IPS DF 4.7 (cell line): ENCODE results near the gene NIN.
"Not testable (repeated sequence)": the region's sequence is repeated elsewhere in the genome, so short reads cannot be mapped to it uniquely, and the experiment has no call there.

Source experiments
- DNase-seq: peaks from one replicate; pipeline ENCODE4 v3.0.0-alpha.2; 2013; ENCODE audit warnings: low spot score; ENCODE audit errors: extremely low read depth

The NIN gene

GRCh38 chr14:50819303-50819702, 11.7 kb downstream of the NIN start:
- DNase-seq = not testable (repeated sequence)

- no peak for DNase-seq
Measured at GRCh38 chr14:50816395-50817047, 14.4 kb downstream of the NIN start.

GRCh38 chr14:50815526-50815925, 15.4 kb downstream of the NIN start:
- not testable (repeated sequence) for DNase-seq

GRCh38 chr14:50815058-50815457, 15.9 kb downstream of the NIN start:
- not testable (repeated sequence) for DNase-seq

- no peak for DNase-seq
Measured at GRCh38 chr14:50814161-50814560, 16.8 kb downstream of the NIN start.

- no peak for DNase-seq
Measured at GRCh38 chr14:50813544-50813863, 17.5 kb downstream of the NIN start.

- no peak for DNase-seq
Measured at GRCh38 chr14:50812856-50813543, 18.0 kb downstream of the NIN start.

GRCh38 chr14:50812180-50812579, 18.8 kb downstream of the NIN start:
- no peak for DNase-seq

GRCh38 chr14:50808053-50808452, 22.9 kb downstream of the NIN start:
- DNase-seq = no peak

GRCh38 chr14:50806241-50806933, 24.6 kb downstream of the NIN start:
- DNase-seq = no peak

- DNase-seq = no peak
Measured at GRCh38 chr14:50805396-50805795, 25.6 kb downstream of the NIN start.

- no peak for DNase-seq
Measured at GRCh38 chr14:50804181-50804721, 26.7 kb downstream of the NIN start.

GRCh38 chr14:50801706-50802105, 29.3 kb downstream of the NIN start:
- DNase-seq = no peak

- no peak for DNase-seq
Measured at GRCh38 chr14:50800032-50800431, 30.9 kb downstream of the NIN start.

GRCh38 chr14:50798048-50798421, 32.9 kb downstream of the NIN start:
- no peak for DNase-seq

- no peak for DNase-seq
Measured at GRCh38 chr14:50797250-50798047, 33.5 kb downstream of the NIN start.

- no peak for DNase-seq
Measured at GRCh38 chr14:50796390-50796789, 34.6 kb downstream of the NIN start.

- no peak for DNase-seq
Measured at GRCh38 chr14:50795909-50796308, 35.1 kb downstream of the NIN start.

- no peak for DNase-seq
Measured at GRCh38 chr14:50795142-50795541, 35.8 kb downstream of the NIN start.

- no peak for DNase-seq
Measured at GRCh38 chr14:50794068-50794645, 36.8 kb downstream of the NIN start.

- DNase-seq = no peak
Measured at GRCh38 chr14:50792634-50793068, 38.3 kb downstream of the NIN start.
